Activated CD4-positive, alpha-beta T cell treated with anti-CD3 and anti-CD28 coated beads, Interleukin-2, amount 50 U/mL, for 24 hours (primary cell): Measurements from ENCODE around the gene BARD1.

Source experiments
- DNase-seq, 2 donors: peaks; one replicate each; pipeline ENCODE4 v3.0.0-alpha.2; 2020; ENCODE audit warnings: low read depth in 1 of 2, low spot score in 1 of 2

Gene BARD1

GRCh38 chr2:214676421-214677089 is 132.9 kb downstream of the BARD1 start:
- no peak for DNase-seq
